ENCODE results near the gene L3MBTL2. TPM values are rescaled to one million over a fixed set of nuclear protein-coding genes. Genes with fewer than 3 reads are reported as not detected.
A peak's percentile ranks its signal among the peaks of the same experiment; 100 is the strongest.
"Not testable (repeated sequence)": the region's sequence is repeated elsewhere in the genome, so short reads cannot be mapped to it uniquely, and the experiment has no call there.

Gene L3MBTL2
- total and polyA plus RNA-seq, 2 donors from 2014 or later: 16.4 to 25.1 TPM

DNA sequence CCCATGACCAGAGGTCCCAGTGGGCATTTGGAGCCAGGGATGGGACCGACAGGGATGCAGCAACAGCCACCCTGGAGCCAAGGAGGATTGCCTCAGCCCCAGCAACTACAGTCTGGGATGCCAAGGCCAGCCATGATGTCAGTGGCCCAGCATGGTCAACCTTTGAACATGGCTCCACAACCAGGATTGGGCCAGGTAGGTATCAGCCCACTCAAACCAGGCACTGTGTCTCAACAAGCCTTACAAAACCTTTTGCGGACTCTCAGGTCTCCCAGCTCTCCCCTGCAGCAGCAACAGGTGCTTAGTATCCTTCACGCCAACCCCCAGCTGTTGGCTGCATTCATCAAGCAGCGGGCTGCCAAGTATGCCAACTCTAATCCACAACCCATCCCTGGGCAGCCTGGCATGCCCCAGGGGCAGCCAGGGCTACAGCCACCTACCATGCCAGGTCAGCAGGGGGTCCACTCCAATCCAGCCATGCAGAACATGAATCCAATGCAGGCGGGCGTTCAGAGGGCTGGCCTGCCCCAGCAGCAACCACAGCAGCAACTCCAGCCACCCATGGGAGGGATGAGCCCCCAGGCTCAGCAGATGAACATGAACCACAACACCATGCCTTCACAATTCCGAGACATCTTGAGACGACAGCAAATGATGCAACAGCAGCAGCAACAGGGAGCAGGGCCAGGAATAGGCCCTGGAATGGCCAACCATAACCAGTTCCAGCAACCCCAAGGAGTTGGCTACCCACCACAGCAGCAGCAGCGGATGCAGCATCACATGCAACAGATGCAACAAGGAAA, 27.3 kb upstream of the L3MBTL2 start:
- Histone ChIP-seq H3K27ac (ENCODE audit: low read depth in 2 of 2, low read length in 2 of 2) (no peak overlapping the region), H3K36me3 (ENCODE audit: control insufficient read depth in 2 of 3, insufficient read depth in 3 of 3, low read length in 3 of 3) (peaks cover 10 to 58% (median 41%) of the 10 kb centered on the region in 3 donors), H3K27me3 (ENCODE audit: control insufficient read depth, insufficient read depth, low read length) (no peaks in the 10 kb centered on the region), H3K9me3 (ENCODE audit: control insufficient read depth in 2 of 3, insufficient read depth in 1 of 3, low read length in 3 of 3) (no peaks in the 10 kb centered on the region), H3K9ac (ENCODE audit: low read length in 3 of 3) (no peak overlapping the region), H3K4me3 (ENCODE audit: low read length in 3 of 3) (no peak overlapping the region), H3K4me1 (ENCODE audit: control insufficient read depth in 2 of 3, insufficient read depth in 2 of 3, low read depth in 1 of 3, low read length in 3 of 3) (no peaks in the 10 kb centered on the region)
- TF ChIP-seq, protein P1, sequence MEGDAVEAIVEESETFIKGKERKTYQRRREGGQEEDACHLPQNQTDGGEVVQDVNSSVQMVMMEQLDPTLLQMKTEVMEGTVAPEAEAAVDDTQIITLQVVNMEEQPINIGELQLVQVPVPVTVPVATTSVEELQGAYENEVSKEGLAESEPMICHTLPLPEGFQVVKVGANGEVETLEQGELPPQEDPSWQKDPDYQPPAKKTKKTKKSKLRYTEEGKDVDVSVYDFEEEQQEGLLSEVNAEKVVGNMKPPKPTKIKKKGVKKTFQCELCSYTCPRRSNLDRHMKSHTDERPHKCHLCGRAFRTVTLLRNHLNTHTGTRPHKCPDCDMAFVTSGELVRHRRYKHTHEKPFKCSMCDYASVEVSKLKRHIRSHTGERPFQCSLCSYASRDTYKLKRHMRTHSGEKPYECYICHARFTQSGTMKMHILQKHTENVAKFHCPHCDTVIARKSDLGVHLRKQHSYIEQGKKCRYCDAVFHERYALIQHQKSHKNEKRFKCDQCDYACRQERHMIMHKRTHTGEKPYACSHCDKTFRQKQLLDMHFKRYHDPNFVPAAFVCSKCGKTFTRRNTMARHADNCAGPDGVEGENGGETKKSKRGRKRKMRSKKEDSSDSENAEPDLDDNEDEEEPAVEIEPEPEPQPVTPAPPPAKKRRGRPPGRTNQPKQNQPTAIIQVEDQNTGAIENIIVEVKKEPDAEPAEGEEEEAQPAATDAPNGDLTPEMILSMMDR (IDR thresholded peaks at IDR 0.05; ENCODE audit: borderline replicate concordance, extremely low read depth, insufficient read depth): no peak
- DNase-seq (no peak), FAIRE-seq (no peak)
- intact Hi-C loops (cut with DNase I): no loop called here

DNA sequence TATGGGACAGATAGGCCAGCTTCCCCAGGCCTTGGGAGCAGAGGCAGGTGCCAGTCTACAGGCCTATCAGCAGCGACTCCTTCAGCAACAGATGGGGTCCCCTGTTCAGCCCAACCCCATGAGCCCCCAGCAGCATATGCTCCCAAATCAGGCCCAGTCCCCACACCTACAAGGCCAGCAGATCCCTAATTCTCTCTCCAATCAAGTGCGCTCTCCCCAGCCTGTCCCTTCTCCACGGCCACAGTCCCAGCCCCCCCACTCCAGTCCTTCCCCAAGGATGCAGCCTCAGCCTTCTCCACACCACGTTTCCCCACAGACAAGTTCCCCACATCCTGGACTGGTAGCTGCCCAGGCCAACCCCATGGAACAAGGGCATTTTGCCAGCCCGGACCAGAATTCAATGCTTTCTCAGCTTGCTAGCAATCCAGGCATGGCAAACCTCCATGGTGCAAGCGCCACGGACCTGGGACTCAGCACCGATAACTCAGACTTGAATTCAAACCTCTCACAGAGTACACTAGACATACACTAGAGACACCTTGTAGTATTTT, 26.6 kb upstream of the L3MBTL2 start:
- Histone ChIP-seq H3K9ac (ENCODE audit: low read length in 3 of 3) (no peak overlapping the region), H3K27ac (ENCODE audit: low read depth in 2 of 2, low read length in 2 of 2) (no peak overlapping the region), H3K4me1 (ENCODE audit: control insufficient read depth in 2 of 3, insufficient read depth in 2 of 3, low read depth in 1 of 3, low read length in 3 of 3) (no peaks in the 10 kb centered on the region), H3K36me3 (ENCODE audit: control insufficient read depth in 2 of 3, insufficient read depth in 3 of 3, low read length in 3 of 3) (peaks cover 4 to 51% (median 41%) of the 10 kb centered on the region in 3 donors), H3K27me3 (ENCODE audit: control insufficient read depth, insufficient read depth, low read length) (no peaks in the 10 kb centered on the region), H3K9me3 (ENCODE audit: control insufficient read depth in 2 of 3, insufficient read depth in 1 of 3, low read length in 3 of 3) (no peaks in the 10 kb centered on the region), H3K4me3 (ENCODE audit: low read length in 3 of 3) (no peak overlapping the region)
- no peak for FAIRE-seq
- DNase-seq: peak in 1 of 5 donors; percentile 68
- TF ChIP-seq, protein P1 (IDR thresholded peaks at IDR 0.05; ENCODE audit: borderline replicate concordance, extremely low read depth, insufficient read depth): no peak
- intact Hi-C loops (cut with DNase I): no loop called here

DNA sequence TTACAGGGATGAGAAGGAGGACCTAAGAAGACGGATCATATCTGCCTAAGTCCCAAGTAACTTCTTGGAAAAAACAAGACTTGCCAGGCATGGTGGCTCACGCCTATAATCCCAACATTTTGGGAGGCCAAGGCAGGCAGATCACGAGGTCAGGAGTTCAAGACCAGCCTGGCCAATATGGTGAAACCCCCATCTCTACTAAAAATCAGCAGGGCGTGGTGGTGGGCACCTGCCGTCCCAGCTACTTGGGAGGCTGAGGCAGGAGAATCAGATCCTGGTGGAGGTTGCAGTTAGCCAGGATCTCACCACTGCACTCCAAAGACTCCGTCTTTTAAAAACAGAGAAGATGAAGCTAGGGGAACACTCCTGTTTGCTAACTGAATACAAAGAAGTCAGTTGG, 24.8 kb upstream of the L3MBTL2 start:
- H3K9me3 ChIP-seq (ENCODE audit: control insufficient read depth in 2 of 3, insufficient read depth in 1 of 3, low read length in 3 of 3); FAIRE-seq; H3K27ac ChIP-seq (ENCODE audit: low read depth in 2 of 2, low read length in 2 of 2); H3K27me3 ChIP-seq (ENCODE audit: control insufficient read depth, insufficient read depth, low read length); H3K4me3 ChIP-seq (ENCODE audit: low read length in 3 of 3); H3K4me1 ChIP-seq (ENCODE audit: control insufficient read depth in 2 of 3, insufficient read depth in 2 of 3, low read depth in 1 of 3, low read length in 3 of 3); intact Hi-C loops (cut with DNase I); H3K9ac ChIP-seq (ENCODE audit: low read length in 3 of 3): not testable (repeated sequence)
- peak in 1 of 5 donors; percentile 15 for DNase-seq
- peaks cover 4 to 36% (median 34%) of the 10 kb centered on the region in 3 donors for H3K36me3 ChIP-seq (ENCODE audit: control insufficient read depth in 2 of 3, insufficient read depth in 3 of 3, low read length in 3 of 3)

DNA sequence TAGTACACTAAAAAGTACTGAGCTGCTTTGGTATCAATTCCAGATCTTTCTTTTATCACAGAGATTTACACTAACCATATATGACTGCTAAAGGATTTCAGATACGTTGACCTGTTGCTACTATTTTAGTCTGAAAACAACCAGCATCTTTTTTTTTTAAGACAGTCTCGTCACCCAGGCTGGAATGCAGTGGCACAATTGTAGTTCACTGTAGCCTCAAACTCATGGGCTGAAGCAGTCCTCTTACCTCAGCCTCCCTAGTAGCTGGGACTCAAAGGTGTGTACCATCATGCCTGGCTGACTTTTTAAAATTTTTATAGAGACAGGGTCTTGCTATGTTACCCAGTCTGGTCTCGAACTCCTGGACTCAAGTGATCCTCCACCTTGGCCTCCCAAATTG, 24.2 kb upstream of the L3MBTL2 start:
- no peak for FAIRE-seq
- no peak for DNase-seq
- Histone ChIP-seq H3K4me1 (ENCODE audit: control insufficient read depth in 2 of 3, insufficient read depth in 2 of 3, low read depth in 1 of 3, low read length in 3 of 3) (no peaks in the 10 kb centered on the region), H3K27me3 (ENCODE audit: control insufficient read depth, insufficient read depth, low read length) (no peaks in the 10 kb centered on the region), H3K9me3 (ENCODE audit: control insufficient read depth in 2 of 3, insufficient read depth in 1 of 3, low read length in 3 of 3) (no peaks in the 10 kb centered on the region), H3K4me3 (ENCODE audit: low read length in 3 of 3) (no peak overlapping the region), H3K9ac (ENCODE audit: low read length in 3 of 3) (no peak overlapping the region), H3K36me3 (ENCODE audit: control insufficient read depth in 2 of 3, insufficient read depth in 3 of 3, low read length in 3 of 3) (peaks cover 4 to 31% (median 28%) of the 10 kb centered on the region in 3 donors), H3K27ac (ENCODE audit: low read depth in 2 of 2, low read length in 2 of 2) (no peak overlapping the region)
- TF ChIP-seq, protein P1 (IDR thresholded peaks at IDR 0.05; ENCODE audit: borderline replicate concordance, extremely low read depth, insufficient read depth): no peak
- intact Hi-C loops (cut with DNase I): no loop called here

All from kidney (tissue), 14 donors.